SK-N-MC (cell line): ENCODE results near the gene PAFAH2.
"Not testable (repeated sequence)": the region's sequence is repeated elsewhere in the genome, so short reads cannot be mapped to it uniquely, and the experiment has no call there.

Experiments
- DNase-seq: peaks from one replicate; pipeline ENCODE4 v3.0.0-alpha.2; 2011; ENCODE audit warnings: low read depth, low spot score
- H3K27ac ChIP-seq: fragments of 200-600 bp; sonication (generic); 2 replicates; pipeline ENCODE4 v1.5.1; 2016; ENCODE audit warnings: mixed run types
- H3K36me3 ChIP-seq: fragments of 200-600 bp; sonication (generic); 2 replicates; pipeline ENCODE4 v1.6.1; 2017; ENCODE audit warnings: antibody characterized with exemption, low read length, mixed read lengths; ENCODE audit not compliant: insufficient read depth
- H3K4me3 ChIP-seq: fragments of 200-600 bp; sonication (generic); 2 replicates; pipeline ENCODE4 v1.5.1; 2016
- H3K9ac ChIP-seq: fragments of 200-600 bp; sonication (generic); 2 replicates; pipeline ENCODE4 v1.8.0; 2017; ENCODE audit warnings: mixed run types, mixed read lengths; ENCODE audit not compliant: insufficient read length
- H3K9me3 ChIP-seq: fragments of 200-600 bp; sonication (generic); 2 replicates; pipeline ENCODE4 v1.6.1; 2017; ENCODE audit warnings: low read depth, mild to moderate bottlenecking, antibody characterized with exemption, low read length, moderate library complexity, mixed read lengths
- EZH2 ChIP-seq: fragments of 200-600 bp; sonication (generic); IDR thresholded peaks from one replicate; pipeline ENCODE4 v1.6.1; 2017; ENCODE audit warnings: antibody characterized with exemption
- FOXP2 ChIP-seq: optimal IDR thresholded peaks from 2 replicates; pipeline ENCODE3; 2011; ENCODE audit warnings: mild to moderate bottlenecking, moderate library complexity; ENCODE audit not compliant: insufficient read depth; ENCODE audit errors: extremely low read length, control extremely low read depth
- POLR2AphosphoS5 ChIP-seq: IDR thresholded peaks from 2 replicates; pipeline ENCODE4 v1.6.1; 2012; ENCODE audit warnings: mild to moderate bottlenecking, low read depth, low read length, borderline replicate concordance

The PAFAH2 gene

DNA sequence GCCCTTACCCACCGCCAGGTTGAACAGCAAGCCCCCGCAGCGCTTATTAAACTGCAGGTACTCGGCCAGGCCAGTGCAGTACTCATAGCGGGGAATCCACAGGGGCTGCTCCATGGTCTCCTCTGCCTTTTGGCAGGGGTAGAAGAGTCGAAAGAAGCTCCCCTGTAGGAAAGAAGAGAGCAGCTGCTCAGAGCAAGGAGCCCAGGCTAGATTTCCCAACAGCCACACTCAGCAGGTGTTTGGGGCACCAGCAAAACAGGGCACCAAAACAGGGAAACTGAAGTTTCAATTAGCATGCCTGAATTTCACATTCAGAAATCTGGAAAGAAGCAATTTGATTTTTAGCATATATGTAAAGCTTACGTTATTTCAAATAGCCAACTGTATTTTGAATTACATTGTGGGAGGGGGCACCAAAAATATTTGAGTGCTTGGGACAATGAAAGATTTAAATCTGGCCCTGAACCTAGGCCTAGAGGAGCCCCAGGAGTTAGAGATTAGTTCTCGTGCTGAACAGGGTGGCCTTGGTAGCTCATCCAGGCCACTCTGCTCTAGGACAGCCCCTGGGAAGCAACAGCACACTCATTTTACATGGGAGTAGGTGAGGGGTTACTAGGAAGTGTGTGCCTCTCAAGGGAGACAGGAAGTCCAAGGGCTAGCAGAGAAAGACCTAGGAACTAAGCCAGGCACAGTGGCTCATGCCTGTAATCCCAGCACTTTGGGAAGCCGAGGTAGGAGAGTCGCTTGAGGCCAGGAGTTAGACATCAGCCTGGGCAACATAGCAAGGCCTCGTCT is 8.2 kb downstream of the PAFAH2 start:
- Histone ChIP-seq H3K9ac (no peak overlapping the region), H3K9me3 (no peaks in the 10 kb centered on the region), H3K36me3 (no peaks in the 10 kb centered on the region), H3K4me3 (no peak overlapping the region), H3K27ac (no peak overlapping the region)
- TF ChIP-seq POLR2AphosphoS5 (no peak), EZH2 (no peak), FOXP2 (no peak)
- no peak for DNase-seq

DNA sequence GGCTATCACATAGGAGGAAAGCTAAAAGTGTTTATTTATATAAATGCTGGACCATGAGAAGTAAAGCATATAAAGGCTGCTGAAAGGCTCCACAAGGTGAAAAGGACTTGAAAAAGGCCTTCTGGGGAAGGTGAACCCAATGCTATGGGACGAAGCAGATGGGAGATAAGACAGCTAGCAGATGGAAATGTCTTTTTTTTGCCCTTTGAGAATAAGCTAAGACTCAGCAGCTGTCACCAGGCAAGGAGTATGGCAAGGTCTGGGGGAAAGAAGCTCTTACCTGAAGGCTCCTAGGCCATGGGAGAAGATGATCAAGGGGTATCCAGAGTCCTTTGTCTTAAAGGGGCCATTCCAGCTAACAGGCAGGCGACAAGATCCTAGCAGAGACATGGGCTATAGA is 9.9 kb downstream of the PAFAH2 start:
- no peak for DNase-seq
- Histone ChIP-seq H3K36me3 (no peaks in the 10 kb centered on the region; the same call in 1 of the 2 replicates), H3K4me3 (no peak overlapping the region), H3K9ac (no peak overlapping the region), H3K27ac (no peak overlapping the region), H3K9me3 (no peaks in the 10 kb centered on the region)
- TF ChIP-seq EZH2, result no peak
- no peak for TF ChIP-seq POLR2AphosphoS5

DNA sequence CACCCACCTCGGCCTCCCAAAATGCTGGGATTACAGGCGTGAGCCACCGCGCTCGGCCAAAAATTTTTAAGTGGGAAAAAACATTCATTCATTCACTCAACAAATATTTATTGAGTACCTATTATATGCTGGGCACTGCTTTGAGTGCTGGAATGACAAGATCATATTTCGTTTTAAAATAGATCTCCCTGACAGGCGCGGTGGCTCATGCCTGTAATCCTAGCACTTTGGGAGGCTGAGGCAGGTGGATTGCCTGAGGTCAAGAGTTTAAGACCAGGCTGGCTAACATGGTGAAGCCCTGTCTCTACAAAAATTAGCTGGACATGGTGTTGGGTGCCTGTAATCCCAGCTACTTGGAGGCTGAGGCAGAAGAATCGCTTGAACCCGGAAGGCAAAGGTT is 11.1 kb downstream of the PAFAH2 start:
- not testable (repeated sequence) for H3K9me3 ChIP-seq, H3K36me3 ChIP-seq, H3K4me3 ChIP-seq, H3K9ac ChIP-seq, DNase-seq, H3K27ac ChIP-seq

DNA sequence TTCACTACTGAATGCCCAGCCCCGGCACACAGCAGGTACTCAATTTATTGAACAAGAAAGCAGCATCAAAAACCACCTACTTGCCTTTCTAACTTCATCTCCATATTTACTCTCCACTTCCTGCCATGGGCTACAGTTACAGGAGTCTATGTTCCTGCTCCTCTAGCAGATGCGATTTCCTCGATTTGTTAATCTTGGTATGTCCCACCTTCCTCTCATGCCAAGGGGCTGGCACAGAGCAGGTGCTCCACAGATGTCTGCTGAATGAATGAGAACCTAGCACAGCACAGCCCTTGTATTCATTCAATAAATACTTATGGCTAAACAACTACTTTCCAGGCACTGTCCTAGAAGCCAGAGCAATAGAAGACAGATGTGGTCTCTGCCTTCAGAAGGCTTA is 12.2 kb downstream of the PAFAH2 start:
- Histone ChIP-seq H3K27ac (no peak overlapping the region), H3K4me3 (no peak overlapping the region), H3K9ac (no peak overlapping the region), H3K36me3 (peaks cover 5% of the 10 kb centered on the region; the same call in 1 of the 2 replicates), H3K9me3 (no peaks in the 10 kb centered on the region)
- TF ChIP-seq POLR2AphosphoS5, result no peak
- no peak for TF ChIP-seq FOXP2
- TF ChIP-seq EZH2, result no peak
- DNase-seq, result no peak

- no peak overlapping the region for H3K4me3 ChIP-seq
- no peak for DNase-seq
- H3K36me3 ChIP-seq, result peaks cover 5% of the 10 kb centered on the region; the same call in 1 of the 2 replicates
- no peak overlapping the region for H3K27ac ChIP-seq
- TF ChIP-seq EZH2, result no peak
- TF ChIP-seq POLR2AphosphoS5, result no peak
- no peak for TF ChIP-seq FOXP2
- H3K9me3 ChIP-seq, result no peaks in the 10 kb centered on the region
- no peak overlapping the region for H3K9ac ChIP-seq
Observed at GRCh38 chr1:25985171-25985570, 12.7 kb downstream of the PAFAH2 start.

DNA sequence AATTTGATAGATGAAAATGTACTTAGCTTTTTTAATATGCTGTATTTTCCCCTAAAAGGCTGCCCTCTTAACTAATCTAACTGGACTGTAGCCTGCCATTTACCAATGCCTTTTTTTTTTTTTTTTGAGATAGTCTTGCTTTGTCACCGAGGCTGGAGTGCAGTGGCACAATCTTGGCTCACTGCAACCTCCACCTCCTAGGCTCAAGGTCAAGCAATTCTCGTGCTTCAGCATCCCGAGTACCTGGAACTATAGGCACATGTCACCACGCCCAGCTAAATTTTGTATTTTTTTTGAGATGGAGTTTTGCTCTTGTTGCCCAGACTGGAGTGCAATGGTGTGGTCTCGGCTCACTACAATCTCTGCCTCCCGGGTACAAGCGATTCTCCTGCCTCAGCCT is 18.7 kb downstream of the PAFAH2 start:
- H3K9ac ChIP-seq, result no peak overlapping the region
- H3K9me3 ChIP-seq, result no peaks in the 10 kb centered on the region
- TF ChIP-seq FOXP2, result no peak
- TF ChIP-seq POLR2AphosphoS5, result no peak
- no peak for TF ChIP-seq EZH2
- peaks cover 5% of the 10 kb centered on the region; the same call in 1 of the 2 replicates for H3K36me3 ChIP-seq
- no peak overlapping the region for H3K4me3 ChIP-seq
- no peak for DNase-seq
- H3K27ac ChIP-seq, result no peak overlapping the region

- peaks cover 5% of the 10 kb centered on the region; the same call in 1 of the 2 replicates for H3K36me3 ChIP-seq
Observed at GRCh38 chr1:25978403-25978802, 19.5 kb downstream of the PAFAH2 start.

DNA sequence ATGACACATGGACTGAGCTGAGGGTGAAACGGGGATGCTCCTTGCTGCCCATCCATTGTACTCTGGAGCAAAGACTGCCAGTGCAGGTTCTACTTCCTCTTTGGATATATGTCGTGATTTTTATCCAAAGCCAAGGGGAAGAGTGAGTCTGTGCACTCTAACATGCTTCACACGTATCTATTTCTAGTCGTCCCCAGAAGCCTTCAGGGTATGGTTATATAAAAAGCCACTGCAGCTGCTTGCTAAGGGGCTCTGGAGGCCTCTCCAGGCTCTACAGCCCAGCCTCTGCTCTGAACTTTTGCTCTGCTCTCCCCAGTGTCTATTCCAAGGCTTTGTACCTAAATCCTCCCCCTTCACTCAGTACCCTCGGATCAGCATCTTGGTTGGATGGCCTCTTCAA is 20.1 kb downstream of the PAFAH2 start:
- no peak for TF ChIP-seq EZH2
- no peak for TF ChIP-seq FOXP2
- no peak for TF ChIP-seq POLR2AphosphoS5
- Histone ChIP-seq H3K4me3 (no peak overlapping the region), H3K9ac (no peak overlapping the region), H3K36me3 (peaks cover 5% of the 10 kb centered on the region; the same call in 1 of the 2 replicates), H3K27ac (no peak overlapping the region), H3K9me3 (no peaks in the 10 kb centered on the region)
- no peak for DNase-seq

More at GRCh38 chr1:25978403-25978802, 19.5 kb downstream of the PAFAH2 start:
- Histone ChIP-seq H3K9ac (no peak overlapping the region), H3K9me3 (no peaks in the 10 kb centered on the region), H3K27ac (no peak overlapping the region), H3K4me3 (no peak overlapping the region)
- no peak for TF ChIP-seq POLR2AphosphoS5
- no peak for TF ChIP-seq FOXP2
- no peak for TF ChIP-seq EZH2
- DNase-seq, result no peak
